Mononuclear cell (primary cell): ENCODE data around the gene NDUFS1. TPM values are rescaled to one million over a fixed set of nuclear protein-coding genes. Genes with fewer than 3 reads are reported as not detected.
"Not testable (repeated sequence)": the region's sequence is repeated elsewhere in the genome, so short reads cannot be mapped to it uniquely, and the experiment has no call there.

Source experiments
- H3K27me3 ChIP-seq: 2 replicates; pipeline ENCODE4 v1.6.0; 2011; ENCODE audit warnings: low read length, control low read depth; ENCODE audit not compliant: insufficient read depth
- H3K4me1 ChIP-seq: 2 replicates; pipeline ENCODE4 v1.5.1; 2011; ENCODE audit warnings: mild to moderate bottlenecking, low read length, control low read depth; ENCODE audit not compliant: insufficient read depth
- H3K4me3 ChIP-seq: 2 replicates; pipeline ENCODE4 v1.5.1; 2011; ENCODE audit warnings: mild to moderate bottlenecking, low read length, moderate library complexity
- H3K9me3 ChIP-seq: 2 replicates; pipeline ENCODE4 v1.5.1; 2011; ENCODE audit warnings: low read depth, mild to moderate bottlenecking, control low read depth, low read length
- total RNA-seq: library from RNA; depleted of rRNA; stranded (reverse); fragments of >200 nt; gene quantifications from one replicate; pipeline ENCODE4 v1.2.3, GENCODE V29; 2012

NDUFS1 gene
- 41.1 TPM for total RNA-seq

DNA sequence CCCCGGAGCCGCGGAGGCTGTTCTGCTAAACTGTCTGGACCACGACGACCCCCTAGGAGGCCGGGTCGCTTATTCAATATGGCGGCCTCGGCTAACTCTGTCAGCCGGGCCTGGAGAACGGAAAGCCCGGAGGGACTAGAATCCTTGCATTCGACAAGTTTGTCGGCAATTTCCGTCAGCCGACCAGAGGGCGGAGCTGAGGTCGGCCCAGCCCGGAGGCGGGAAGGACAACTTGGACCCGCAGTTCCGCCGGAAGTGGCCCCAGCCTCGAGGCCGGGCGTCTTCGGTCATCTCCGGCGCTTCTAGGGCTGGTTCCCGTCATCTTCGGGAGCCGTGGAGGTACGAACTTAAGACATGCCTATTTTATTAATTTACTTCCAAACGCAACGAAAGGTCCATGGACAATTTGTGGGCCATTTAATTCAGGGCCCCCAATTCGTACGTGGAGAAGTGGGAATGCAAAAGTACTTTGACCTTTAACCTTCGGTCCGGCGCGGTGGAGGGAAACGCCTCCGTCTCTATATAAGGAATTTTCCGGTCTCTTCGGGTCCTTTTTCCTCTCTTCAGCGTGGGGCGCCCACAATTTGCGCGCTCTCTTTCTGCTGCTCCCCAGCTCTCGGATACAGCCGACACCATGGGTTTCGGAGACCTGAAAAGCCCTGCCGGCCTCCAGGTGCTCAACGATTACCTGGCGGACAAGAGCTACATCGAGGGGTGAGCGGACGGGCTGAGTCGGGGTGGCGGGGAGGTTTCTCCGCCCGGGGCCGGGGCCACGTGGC, at the start of gene NDUFS1, which contains the start of gene EEF1B2:
NDUFS1 (minus strand) TSS at position 99 of the 779 bp plus-strand sequence. CDS start 5,766 bp downstream, outside the sequence.
EEF1B2 (plus strand) TSS at position 550 of the 779 bp plus-strand sequence; CDS start at position 635, 85 bp downstream.
- peaks cover 34% of the 10 kb centered on the region for H3K4me1 ChIP-seq
- H3K4me3 ChIP-seq: peak within 1 kb of the TSS; percentile 97
- H3K27me3 ChIP-seq: no peaks in the 10 kb centered on the region
- H3K9me3 ChIP-seq: no peaks in the 10 kb centered on the region

DNA sequence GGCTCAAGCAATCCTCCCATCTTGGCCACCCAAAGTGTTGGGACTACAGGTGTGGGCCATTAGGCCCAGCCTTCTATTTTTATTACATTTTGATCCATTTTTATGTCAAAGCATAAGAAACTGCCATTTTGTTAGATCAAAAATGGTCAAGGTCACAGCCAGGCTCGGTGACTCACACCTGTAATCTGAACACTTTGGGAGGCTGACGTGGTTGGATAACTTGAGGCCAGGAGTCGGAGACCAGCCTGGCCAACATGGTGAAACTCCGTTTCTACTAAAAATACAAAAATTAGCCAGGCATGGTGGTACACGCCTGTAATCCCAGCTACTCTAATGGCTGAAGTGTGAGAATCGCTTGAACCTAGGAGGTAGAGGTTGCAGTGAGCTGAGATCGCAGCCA, 49.7 kb upstream of the NDUFS1 start:
- no peaks in the 10 kb centered on the region for H3K9me3 ChIP-seq
- no peaks in the 10 kb centered on the region for H3K4me1 ChIP-seq
- H3K27me3 ChIP-seq: no peaks in the 10 kb centered on the region
- no peak overlapping the region for H3K4me3 ChIP-seq

DNA sequence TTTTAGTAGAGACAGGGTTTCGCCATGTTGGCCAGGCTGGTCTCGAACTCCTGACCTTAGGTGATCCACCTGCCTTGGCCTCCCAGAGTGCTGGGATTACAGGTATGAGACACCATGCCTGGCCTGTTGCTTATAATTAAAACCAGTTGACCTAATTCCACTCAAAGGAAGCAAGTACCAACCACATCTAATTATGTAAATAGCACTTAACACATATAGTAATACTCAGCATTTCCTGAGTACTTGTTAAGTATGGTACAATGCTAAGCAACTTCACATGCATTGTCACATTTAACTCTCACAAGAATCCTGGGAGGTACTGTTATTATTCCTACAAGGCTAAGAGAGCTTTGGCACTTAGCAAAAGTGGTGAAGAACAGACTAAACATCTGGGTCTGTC, 48.1 kb upstream of the NDUFS1 start:
- not testable (repeated sequence) for H3K9me3 ChIP-seq, H3K27me3 ChIP-seq, H3K4me3 ChIP-seq, H3K4me1 ChIP-seq

DNA sequence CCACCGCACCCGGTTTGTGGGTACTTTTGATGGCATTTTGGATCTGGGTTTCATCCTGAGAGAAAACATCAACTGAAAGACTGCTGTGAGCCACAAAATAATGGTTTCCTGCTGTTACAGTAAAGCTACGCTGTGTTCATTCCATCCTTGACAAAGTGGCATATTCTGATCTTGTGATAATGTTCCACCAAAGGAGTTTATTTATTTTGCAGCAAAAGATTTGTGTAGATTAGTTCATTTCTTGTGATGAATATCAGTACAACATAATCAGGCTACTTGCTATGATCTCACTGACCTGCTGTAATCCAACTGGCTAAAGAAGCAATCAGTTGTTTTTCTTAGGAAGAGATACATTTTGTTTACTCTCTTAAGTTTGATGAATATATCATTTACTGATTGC, 45.5 kb upstream of the NDUFS1 start:
- Histone ChIP-seq H3K4me1 (no peaks in the 10 kb centered on the region), H3K9me3 (no peaks in the 10 kb centered on the region), H3K4me3 (no peak overlapping the region), H3K27me3 (no peaks in the 10 kb centered on the region)

DNA sequence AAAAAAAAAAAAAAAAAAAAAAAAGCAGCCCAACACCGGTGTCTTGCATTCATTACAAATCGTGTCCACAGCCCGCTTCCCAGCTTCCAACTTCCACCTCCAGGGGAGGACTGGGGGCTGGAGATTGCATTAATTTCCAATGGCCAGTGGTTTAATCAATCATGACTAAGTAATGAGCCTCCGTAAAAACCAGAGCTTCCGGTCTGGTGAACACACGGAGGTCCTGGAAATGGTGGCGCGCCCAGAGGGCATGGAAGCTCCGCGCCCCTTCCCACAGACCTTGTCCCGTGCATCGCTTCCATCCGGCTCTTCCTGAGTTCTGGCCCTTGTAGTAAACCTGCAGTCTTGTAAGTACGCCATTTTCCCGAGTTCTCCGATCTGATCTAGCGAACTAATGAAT, 44.1 kb upstream of the NDUFS1 start:
- Histone ChIP-seq H3K27me3 (no peaks in the 10 kb centered on the region), H3K4me1 (no peaks in the 10 kb centered on the region), H3K4me3 (no peak overlapping the region)

DNA sequence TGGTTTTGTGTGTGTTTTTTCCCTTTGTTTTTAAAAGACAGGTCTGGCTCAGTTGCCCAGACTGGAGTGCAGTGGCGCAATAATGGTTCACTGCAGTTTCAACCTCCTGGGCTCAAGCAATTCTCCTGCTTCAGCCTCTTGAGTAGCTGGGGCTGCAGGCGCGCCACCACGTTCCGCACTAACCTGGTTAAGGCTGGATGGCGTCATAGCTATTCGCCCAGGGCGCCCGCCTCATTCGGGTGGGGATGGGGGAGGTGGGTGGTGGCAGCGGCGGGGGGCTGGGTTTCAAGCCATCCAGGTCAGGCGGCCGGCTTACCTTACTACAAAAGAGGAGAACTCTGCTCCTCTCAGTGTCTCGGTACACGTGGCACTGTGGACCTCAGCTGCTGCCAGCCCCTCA, 43.2 kb upstream of the NDUFS1 start:
- no peaks in the 10 kb centered on the region for H3K27me3 ChIP-seq
- no peak overlapping the region for H3K4me3 ChIP-seq
- no peaks in the 10 kb centered on the region for H3K4me1 ChIP-seq
- H3K9me3 ChIP-seq: no peaks in the 10 kb centered on the region

More for the DNA sequence above, 44.1 kb upstream of the NDUFS1 start:
- H3K9me3 ChIP-seq: no peaks in the 10 kb centered on the region

DNA sequence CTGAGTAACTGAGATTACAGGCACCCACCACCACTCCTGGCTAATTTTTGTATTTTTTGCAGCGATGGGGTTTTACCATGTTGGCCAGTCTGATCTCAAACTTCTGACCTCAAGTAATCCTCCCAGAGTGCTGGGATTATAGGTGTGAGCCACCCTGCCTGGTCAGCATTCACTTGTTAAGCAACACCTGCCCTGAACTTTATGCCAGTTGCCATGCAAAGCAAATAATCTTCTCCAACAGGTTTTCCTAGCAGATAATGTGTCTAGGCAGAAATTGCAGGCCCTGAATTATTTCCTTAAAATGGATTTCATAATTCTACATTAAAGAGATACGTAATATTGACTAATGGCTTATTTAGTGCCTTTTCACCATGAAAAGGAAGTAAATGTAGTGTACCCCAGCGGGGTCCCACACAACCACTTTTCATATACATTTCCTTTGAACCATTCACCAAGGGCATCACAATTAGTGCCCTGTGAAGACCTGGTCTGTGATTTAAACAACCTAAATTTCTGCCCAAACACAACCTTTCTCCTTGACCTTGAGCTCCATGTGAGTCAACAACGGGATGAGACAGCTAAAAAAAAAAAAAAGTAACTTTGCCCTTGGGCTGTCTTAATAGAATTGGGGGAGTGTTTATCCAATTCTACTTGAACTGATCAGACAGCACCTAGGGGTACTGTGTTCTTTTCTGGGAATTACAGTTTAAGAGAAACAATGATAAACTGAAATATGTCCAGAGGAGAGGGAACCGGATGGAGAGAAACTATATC, 42.0 kb upstream of the NDUFS1 start:
- Histone ChIP-seq H3K27me3 (no peaks in the 10 kb centered on the region), H3K4me3 (no peak overlapping the region), H3K9me3 (no peaks in the 10 kb centered on the region), H3K4me1 (no peaks in the 10 kb centered on the region)

DNA sequence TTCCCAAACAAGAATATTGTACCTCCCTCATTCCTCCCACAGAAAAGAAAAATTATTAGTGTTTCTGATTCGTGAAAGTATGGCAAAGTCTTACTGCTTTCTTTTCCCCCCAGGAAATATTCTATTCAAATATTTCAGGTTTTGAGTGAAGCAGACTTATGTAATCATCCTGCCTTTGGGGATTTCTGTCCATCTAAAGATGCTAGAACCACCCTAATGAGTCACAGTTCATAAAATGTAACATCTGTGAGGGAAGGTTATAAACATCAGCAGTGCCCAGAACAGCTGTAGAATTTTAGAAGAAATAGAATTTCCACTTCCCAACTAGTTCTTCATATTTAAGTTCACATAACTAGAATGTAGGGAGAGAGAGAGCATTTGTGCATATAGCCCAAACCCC, 39.4 kb upstream of the NDUFS1 start:
- Histone ChIP-seq H3K27me3 (no peaks in the 10 kb centered on the region), H3K4me1 (no peaks in the 10 kb centered on the region), H3K9me3 (no peaks in the 10 kb centered on the region), H3K4me3 (no peak overlapping the region)

DNA sequence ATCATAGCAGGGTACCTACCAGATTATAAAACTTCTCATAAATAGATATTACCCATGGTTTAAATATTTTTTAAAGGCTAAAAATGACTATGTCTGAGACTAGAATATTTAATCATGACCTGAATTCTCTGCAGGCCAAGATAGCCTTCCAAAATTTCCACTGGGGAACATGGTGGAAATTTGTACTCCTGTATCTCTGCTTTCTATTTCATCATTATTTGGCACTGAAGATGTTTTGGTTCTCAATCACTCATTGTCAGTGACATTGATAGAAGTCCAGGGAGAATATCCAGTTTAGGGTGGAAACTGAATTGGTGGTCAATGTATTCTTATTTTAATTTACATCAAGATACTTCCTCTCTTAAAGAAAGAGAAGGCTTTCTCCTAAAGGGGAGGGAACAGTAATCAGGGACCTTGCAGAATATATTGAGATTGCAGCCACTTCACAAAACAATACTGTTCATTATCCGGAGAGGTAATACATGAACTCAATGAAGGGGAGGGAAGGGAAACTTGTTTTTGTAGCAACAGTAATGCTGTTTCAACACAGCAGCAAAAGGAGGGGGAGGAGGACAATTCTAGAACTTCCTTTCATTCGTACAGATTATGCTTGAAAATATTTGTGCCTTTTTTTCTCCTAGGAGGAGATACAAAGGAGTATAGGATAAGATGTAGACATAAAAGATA, 34.6 kb upstream of the NDUFS1 start:
- Histone ChIP-seq H3K4me1 (no peaks in the 10 kb centered on the region), H3K9me3 (no peaks in the 10 kb centered on the region), H3K4me3 (no peak overlapping the region), H3K27me3 (no peaks in the 10 kb centered on the region)

DNA sequence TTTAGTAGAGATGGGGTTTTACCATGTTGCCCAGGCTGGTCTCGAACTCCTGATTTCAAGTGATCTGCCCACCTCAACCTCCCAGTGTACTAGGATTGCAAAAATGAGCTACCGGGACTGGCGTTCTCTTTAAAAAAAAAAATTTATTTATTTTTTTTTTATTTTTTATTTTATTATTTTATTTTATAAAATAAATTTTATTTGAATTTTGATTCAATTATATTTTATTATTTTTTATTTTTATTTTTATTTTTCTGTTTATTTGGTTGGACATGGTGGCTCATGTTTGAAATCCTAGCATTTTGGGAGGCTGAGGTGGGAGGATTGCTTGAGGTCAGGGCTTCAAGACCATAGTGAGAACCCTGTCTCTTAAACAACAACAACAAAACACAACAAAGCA, 32.9 kb upstream of the NDUFS1 start:
- H3K4me1 ChIP-seq: no peaks in the 10 kb centered on the region
- H3K27me3 ChIP-seq: no peaks in the 10 kb centered on the region
- H3K9me3 ChIP-seq: no peaks in the 10 kb centered on the region
- H3K4me3 ChIP-seq: no peak overlapping the region

DNA sequence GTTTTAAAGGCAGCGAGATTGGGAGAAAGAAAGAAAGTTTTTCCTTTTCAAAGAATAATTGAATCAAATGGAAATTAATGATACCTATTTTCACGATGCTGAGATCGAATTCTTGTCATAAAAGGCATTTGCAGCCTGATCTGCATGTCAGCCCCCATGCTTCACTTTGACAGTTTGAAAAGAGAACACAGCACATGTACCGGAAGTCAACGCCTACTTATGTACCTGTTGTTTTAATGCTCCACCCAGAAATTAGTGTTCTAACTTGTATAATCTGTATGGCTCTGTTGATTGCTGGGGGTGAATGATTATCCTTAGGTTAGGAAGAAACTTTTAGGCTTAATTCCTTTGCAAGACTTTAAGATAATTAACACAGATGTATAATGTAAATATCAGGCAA, 31.4 kb upstream of the NDUFS1 start:
- no peaks in the 10 kb centered on the region for H3K27me3 ChIP-seq
- H3K4me3 ChIP-seq: no peak overlapping the region
- H3K9me3 ChIP-seq: no peaks in the 10 kb centered on the region
- no peaks in the 10 kb centered on the region for H3K4me1 ChIP-seq

DNA sequence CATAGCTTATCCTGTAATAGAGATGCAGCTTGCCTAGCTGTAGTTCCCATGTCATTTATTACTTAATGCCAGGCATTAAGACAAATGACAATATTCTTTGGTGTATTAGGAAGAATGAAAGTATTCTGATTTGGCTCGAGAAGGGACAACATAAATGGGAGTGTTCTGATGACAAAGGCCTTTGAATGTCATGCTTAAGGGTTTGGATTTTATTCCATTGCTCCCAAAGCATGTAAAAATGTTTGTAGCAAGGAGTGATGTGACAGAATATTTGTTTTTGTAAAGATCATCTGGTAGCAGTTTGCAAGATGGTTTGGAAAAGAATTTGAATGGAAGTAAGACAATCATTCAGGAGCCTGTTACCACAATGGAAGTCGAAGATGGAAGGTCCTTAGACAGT, 30.9 kb upstream of the NDUFS1 start:
- no peak overlapping the region for H3K4me3 ChIP-seq
- no peaks in the 10 kb centered on the region for H3K9me3 ChIP-seq
- no peaks in the 10 kb centered on the region for H3K4me1 ChIP-seq
- no peaks in the 10 kb centered on the region for H3K27me3 ChIP-seq

DNA sequence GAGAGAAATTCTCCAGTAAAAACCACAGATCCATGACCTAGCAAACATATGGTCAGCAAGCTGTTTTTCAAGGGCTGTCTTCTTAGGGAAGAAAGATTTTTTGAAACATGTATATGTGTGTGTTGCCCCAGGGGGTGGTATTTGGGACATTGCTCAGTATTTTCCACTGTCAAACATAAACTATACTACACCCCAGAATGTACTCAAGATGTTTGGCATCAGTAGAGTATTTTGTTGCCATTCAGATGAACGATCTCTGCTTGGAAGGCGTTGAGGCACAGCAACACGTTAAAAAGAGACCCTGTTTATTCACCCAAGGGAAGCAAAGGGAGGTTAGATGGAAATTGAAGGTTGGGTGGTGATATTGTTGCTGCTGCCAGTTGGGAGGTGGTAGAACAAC, 30.4 kb upstream of the NDUFS1 start:
- no peaks in the 10 kb centered on the region for H3K4me1 ChIP-seq
- no peak overlapping the region for H3K4me3 ChIP-seq
- no peaks in the 10 kb centered on the region for H3K9me3 ChIP-seq
- no peaks in the 10 kb centered on the region for H3K27me3 ChIP-seq

DNA sequence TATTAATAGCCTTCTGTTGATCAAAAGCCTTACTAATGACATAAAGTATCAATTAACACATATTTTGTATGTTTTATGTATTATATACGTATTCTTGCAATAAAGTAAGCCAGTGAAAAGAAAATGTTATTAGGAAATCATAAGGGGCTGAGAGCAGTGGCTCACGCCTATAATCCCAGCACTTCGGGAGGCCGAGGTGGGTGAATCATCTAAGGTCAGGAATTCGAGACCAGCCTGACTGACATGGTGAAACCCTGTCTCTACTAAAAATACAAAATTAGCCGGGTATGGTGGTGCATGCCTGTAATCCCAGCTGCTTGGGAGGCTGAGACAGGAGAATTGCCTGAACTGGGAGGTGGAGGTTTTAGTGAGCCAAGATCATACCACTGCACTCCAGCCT, 22.3 kb upstream of the NDUFS1 start:
- H3K9me3 ChIP-seq, H3K27me3 ChIP-seq, H3K4me1 ChIP-seq, H3K4me3 ChIP-seq: not testable (repeated sequence)

DNA sequence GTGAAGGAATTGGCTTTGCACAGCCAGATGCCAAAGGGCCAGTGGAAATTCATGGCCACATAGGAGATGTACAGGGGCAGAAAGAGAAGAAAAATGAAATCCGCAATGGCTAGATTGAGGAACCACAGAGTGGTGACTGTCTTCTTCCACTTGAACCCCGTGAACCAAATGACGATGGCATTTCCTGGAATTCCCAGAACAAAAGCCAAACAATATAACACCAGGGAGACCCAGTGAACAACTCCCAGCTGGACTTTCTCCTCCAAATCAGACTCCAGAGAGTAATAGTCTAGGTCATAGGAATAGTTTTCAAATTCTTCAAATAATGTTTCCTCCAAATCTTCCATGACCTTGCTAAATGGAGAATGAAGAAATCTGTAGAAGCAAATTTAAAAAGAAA, 17.7 kb upstream of the NDUFS1 start:
- no peaks in the 10 kb centered on the region for H3K9me3 ChIP-seq
- H3K4me1 ChIP-seq: no peaks in the 10 kb centered on the region
- H3K4me3 ChIP-seq: no peak overlapping the region
- no peaks in the 10 kb centered on the region for H3K27me3 ChIP-seq
